Colonic mucosa (tissue), 4 donors: Measurements from ENCODE around the gene TRDMT1. TPM values are rescaled to one million over a fixed set of nuclear protein-coding genes. Genes with fewer than 3 reads are reported as not detected.
A peak's percentile ranks its signal among the peaks of the same experiment; 100 is the strongest.

Experiments
- DNase-seq: peaks from one replicate; pipeline ENCODE4 v3.0.0-alpha.2; 2020
- H3K27ac ChIP-seq: fragments of 200-600 bp; one replicate; pipeline ENCODE4 v1.8.0; 2021
- H3K27me3 ChIP-seq: fragments of 200-600 bp; one replicate; pipeline ENCODE4 v1.8.0; 2021
- H3K36me3 ChIP-seq: fragments of 200-600 bp; one replicate; pipeline ENCODE4 v1.8.0; 2021
- H3K4me1 ChIP-seq: fragments of 200-600 bp; one replicate; pipeline ENCODE4 v1.8.0; 2021; ENCODE audit warnings: mild to moderate bottlenecking
- H3K4me3 ChIP-seq: fragments of 200-600 bp; one replicate; pipeline ENCODE4 v1.8.0; 2021
- H3K9ac ChIP-seq, 2 donors: one replicate each; pipeline ENCODE4 v1.7.0; 2013; ENCODE audit warnings: control low read depth in 2 of 2, low read depth in 2 of 2, low read length in 2 of 2
- H3K9me3 ChIP-seq: fragments of 200-600 bp; one replicate; pipeline ENCODE4 v1.8.0; 2021
- intact Hi-C: fragments of 100-400 bp; cut with DNase I; formaldehyde crosslinking; loops from one replicate; pipeline ENCODE4 v1.14.1; 2022
- total RNA-seq, 2 donors: library from RNA; stranded (reverse); fragmentation: NEBNext Ultra II Directional in 1 of 2; extraction: Animal tissue kit (Norgen Biotek cat#: 25700) in 1 of 2; gene quantifications; one replicate each; pipeline ENCODE4 v1.2.1, GENCODE V29; 2021
- TF ChIP-seq, protein P1 (sequence below): fragments of 200-600 bp; IDR thresholded peaks from one replicate; pipeline ENCODE4 v1.8.0; 2022; ENCODE audit warnings: antibody characterized with exemption, mild to moderate bottlenecking
- donor health status: healthy.
- donor health status: DM: no; HTN: no; CAD: no.
- donor health status: DM: no; HTN: no; CAD: no.

The TRDMT1 gene, protein sequence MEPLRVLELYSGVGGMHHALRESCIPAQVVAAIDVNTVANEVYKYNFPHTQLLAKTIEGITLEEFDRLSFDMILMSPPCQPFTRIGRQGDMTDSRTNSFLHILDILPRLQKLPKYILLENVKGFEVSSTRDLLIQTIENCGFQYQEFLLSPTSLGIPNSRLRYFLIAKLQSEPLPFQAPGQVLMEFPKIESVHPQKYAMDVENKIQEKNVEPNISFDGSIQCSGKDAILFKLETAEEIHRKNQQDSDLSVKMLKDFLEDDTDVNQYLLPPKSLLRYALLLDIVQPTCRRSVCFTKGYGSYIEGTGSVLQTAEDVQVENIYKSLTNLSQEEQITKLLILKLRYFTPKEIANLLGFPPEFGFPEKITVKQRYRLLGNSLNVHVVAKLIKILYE
- 1 to 10 TPM; 3.4 to 3.5 TPM for total RNA-seq

DNA sequence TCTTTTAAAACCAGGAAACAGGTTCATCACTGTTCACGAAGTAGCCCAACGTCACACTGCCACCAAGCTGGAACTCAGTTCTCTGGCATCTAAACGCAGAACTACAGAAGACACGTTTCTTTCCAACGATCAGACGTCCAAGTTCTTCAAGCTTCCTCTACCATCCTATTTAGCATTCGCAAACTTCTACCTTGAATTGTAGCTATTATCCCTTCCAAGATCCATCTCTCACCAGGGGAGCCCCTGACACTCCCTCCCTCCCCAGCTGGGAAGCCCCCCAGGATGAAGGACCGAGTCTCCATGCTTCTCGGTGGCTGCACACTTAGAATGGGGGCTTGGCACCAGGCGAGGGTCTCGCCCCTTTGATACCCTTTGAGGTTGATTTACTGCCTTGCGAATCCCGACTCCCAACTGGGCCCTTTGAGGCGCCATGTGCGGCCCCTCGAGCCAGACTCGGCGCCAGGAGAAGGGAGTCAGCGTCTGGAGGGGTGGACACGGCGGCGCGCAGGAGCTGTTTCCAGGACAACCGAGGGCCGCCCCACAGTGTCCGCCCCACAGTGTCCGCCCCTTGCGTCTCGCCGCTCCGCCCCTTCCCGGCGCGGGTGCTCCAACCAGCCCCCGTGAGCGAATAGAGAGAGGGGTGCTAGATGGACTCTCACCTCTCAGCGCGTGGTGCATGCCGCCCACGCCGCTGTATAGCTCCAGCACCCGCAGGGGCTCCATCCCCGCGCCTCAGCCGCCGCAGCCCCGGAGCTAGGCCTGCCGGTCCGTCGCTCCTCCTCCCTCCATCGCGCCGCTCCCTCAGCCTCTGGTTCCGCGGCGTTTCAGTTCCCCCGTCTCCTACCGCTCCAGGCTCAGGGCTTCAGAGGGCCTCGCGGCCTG, at the start of gene TRDMT1:
Gene TRDMT1, minus strand, starts transcription at position 761 of the 882 bp plus-strand sequence. Its CDS starts 38 bp downstream, at position 723.
- Histone ChIP-seq H3K9ac (peak within 1 kb of the TSS; percentile 84 to 89), H3K4me3 (peak within 1 kb of the TSS; percentile 60), H3K27me3 (no peaks in the 10 kb centered on the region), H3K27ac (peak within 1 kb of the TSS; percentile 66), H3K4me1 (no peaks in the 10 kb centered on the region), H3K36me3 (no peaks in the 10 kb centered on the region), H3K9me3 (no peaks in the 10 kb centered on the region)
- DNase-seq, result peak; percentile 82
- TF ChIP-seq, protein P1, sequence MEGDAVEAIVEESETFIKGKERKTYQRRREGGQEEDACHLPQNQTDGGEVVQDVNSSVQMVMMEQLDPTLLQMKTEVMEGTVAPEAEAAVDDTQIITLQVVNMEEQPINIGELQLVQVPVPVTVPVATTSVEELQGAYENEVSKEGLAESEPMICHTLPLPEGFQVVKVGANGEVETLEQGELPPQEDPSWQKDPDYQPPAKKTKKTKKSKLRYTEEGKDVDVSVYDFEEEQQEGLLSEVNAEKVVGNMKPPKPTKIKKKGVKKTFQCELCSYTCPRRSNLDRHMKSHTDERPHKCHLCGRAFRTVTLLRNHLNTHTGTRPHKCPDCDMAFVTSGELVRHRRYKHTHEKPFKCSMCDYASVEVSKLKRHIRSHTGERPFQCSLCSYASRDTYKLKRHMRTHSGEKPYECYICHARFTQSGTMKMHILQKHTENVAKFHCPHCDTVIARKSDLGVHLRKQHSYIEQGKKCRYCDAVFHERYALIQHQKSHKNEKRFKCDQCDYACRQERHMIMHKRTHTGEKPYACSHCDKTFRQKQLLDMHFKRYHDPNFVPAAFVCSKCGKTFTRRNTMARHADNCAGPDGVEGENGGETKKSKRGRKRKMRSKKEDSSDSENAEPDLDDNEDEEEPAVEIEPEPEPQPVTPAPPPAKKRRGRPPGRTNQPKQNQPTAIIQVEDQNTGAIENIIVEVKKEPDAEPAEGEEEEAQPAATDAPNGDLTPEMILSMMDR, result no peak
- intact Hi-C loops, result no loop called here

DNA sequence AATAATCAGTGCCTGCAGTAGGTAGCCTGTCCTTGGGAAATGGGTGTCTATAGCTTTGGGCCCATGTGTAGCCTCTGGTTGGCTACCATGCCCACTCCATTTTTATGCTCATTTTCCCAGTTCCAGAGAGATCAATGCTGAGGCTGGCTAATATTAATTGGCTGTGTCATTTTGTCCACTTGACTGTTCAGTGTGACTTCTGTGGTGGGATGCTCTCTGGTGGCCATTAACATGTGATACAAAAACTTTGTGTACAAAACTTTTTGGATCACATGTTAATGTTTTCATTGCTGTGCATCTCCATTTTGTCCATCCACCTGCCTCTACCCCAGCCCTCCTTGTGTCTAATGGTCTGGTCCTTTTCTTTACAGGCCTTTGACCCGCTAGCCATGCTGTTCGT, 49.3 kb upstream of the TRDMT1 start:
- H3K36me3 ChIP-seq, result no peaks in the 10 kb centered on the region
- no peak overlapping the region for H3K9ac ChIP-seq
- H3K4me1 ChIP-seq, result no peaks in the 10 kb centered on the region
- no peak overlapping the region for H3K4me3 ChIP-seq
- H3K27ac ChIP-seq, result no peak overlapping the region
- no peaks in the 10 kb centered on the region for H3K27me3 ChIP-seq
- intact Hi-C loops, result loop anchor here (5.0 kb wide), 1 partner anchor 423 kb away; no protein-coding TSS in a partner anchor
- H3K9me3 ChIP-seq, result no peaks in the 10 kb centered on the region
- DNase-seq, result no peak
- TF ChIP-seq, protein P1, result no peak

DNA sequence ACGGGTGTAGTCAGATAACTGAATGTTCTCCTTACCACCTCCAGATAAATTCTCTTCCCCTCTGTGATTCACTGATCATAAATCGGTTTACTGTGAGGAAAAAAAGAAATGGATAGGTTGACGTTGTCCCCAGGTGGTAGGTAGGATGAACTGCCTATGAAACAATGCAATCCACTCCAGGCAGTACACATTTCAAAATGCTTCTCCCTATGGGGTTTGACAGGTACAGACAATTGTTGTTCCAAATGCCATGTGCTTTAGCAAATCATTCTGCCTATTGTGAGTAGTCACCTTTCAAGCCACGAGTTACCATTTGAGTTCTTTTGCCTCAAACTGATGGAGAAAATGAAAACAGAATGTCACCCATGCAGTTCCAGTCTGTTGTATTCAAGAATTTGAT, 48.3 kb upstream of the TRDMT1 start:
- TF ChIP-seq, protein P1, result no peak
- H3K4me3 ChIP-seq, result no peak overlapping the region
- H3K27ac ChIP-seq, result no peak overlapping the region
- DNase-seq, result no peak
- no peaks in the 10 kb centered on the region for H3K4me1 ChIP-seq
- no peak overlapping the region for H3K9ac ChIP-seq
- no peaks in the 10 kb centered on the region for H3K9me3 ChIP-seq
- intact Hi-C loops, result loop anchor here (5.0 kb wide), 1 partner anchor 423 kb away; no protein-coding TSS in a partner anchor
- no peaks in the 10 kb centered on the region for H3K27me3 ChIP-seq
- no peaks in the 10 kb centered on the region for H3K36me3 ChIP-seq

DNA sequence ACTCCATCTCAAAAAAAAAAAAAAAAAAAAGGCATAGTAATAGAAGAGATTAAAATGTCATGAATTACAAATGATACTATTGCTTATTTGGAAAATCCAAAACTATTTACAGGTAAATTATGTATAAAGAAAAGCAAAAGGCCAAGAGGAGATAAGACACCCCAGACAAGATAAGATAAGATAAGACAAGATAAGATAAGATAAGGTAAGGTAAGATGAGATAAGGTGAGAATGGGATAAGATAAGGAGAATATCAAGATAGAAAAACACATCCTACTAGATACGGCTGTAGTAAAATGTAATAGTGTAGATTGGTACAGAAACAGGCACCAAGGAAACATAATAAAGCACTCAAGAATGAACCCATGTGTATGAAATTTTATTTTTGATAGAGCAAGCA, 47.5 kb upstream of the TRDMT1 start:
- TF ChIP-seq, protein P1, result no peak
- Histone ChIP-seq H3K9ac (no peak overlapping the region), H3K27ac (no peak overlapping the region), H3K4me3 (no peak overlapping the region), H3K9me3 (no peaks in the 10 kb centered on the region), H3K27me3 (no peaks in the 10 kb centered on the region), H3K4me1 (no peaks in the 10 kb centered on the region), H3K36me3 (no peaks in the 10 kb centered on the region)
- DNase-seq, result no peak
- intact Hi-C loops, result no loop called here

DNA sequence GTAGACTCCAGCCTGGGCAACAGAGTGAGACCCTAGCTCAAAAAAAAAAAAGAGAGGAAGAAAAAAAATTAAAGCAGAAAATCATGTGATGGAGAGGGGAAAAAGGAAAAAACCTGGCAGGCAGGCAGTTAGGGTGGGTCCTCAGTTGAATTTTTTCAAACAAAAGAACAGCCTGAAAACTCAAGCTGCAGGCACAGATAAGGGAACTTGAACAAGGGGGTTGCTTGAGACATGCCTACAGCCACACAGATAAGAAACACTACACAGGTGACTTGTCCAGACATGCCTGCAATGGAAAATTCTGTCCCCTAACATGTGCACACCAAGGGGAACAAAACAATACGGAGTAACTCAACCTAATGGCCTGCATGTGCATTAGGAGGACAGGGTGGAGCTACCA, 45.7 kb upstream of the TRDMT1 start:
- no peaks in the 10 kb centered on the region for H3K9me3 ChIP-seq
- no peak overlapping the region for H3K27ac ChIP-seq
- H3K4me3 ChIP-seq, result no peak overlapping the region
- H3K9ac ChIP-seq, result no peak overlapping the region
- no peaks in the 10 kb centered on the region for H3K27me3 ChIP-seq
- intact Hi-C loops, result no loop called here
- TF ChIP-seq, protein P1, result no peak
- H3K4me1 ChIP-seq, result no peaks in the 10 kb centered on the region
- DNase-seq, result no peak
- H3K36me3 ChIP-seq, result no peaks in the 10 kb centered on the region
